Measurements from ENCODE around the gene REM1.

- TF ChIP-seq, protein P1, sequence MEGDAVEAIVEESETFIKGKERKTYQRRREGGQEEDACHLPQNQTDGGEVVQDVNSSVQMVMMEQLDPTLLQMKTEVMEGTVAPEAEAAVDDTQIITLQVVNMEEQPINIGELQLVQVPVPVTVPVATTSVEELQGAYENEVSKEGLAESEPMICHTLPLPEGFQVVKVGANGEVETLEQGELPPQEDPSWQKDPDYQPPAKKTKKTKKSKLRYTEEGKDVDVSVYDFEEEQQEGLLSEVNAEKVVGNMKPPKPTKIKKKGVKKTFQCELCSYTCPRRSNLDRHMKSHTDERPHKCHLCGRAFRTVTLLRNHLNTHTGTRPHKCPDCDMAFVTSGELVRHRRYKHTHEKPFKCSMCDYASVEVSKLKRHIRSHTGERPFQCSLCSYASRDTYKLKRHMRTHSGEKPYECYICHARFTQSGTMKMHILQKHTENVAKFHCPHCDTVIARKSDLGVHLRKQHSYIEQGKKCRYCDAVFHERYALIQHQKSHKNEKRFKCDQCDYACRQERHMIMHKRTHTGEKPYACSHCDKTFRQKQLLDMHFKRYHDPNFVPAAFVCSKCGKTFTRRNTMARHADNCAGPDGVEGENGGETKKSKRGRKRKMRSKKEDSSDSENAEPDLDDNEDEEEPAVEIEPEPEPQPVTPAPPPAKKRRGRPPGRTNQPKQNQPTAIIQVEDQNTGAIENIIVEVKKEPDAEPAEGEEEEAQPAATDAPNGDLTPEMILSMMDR (conservative IDR thresholded peaks at IDR 0.05; ENCODE audit: low read depth in 2 of 2), result no peak
- TF ChIP-seq JUNB (IDR thresholded peaks at IDR 0.05; ENCODE audit: unreplicated experiment) (no peak), EZH2phosphoT487 (IDR thresholded peaks at IDR 0.05; ENCODE audit: unreplicated experiment) (no peak), POLR2AphosphoS5 (IDR thresholded peaks at IDR 0.05; ENCODE audit: low read depth) (no peak), CREB1 (CRISPR knock-in tag; IDR thresholded peaks at IDR 0.05; ENCODE audit: low read depth) (no peak), ZNF331 (CRISPR knock-in tag; IDR thresholded peaks at IDR 0.05; ENCODE audit: low read depth) (no peak)
- TF ChIP-seq, protein P2, sequence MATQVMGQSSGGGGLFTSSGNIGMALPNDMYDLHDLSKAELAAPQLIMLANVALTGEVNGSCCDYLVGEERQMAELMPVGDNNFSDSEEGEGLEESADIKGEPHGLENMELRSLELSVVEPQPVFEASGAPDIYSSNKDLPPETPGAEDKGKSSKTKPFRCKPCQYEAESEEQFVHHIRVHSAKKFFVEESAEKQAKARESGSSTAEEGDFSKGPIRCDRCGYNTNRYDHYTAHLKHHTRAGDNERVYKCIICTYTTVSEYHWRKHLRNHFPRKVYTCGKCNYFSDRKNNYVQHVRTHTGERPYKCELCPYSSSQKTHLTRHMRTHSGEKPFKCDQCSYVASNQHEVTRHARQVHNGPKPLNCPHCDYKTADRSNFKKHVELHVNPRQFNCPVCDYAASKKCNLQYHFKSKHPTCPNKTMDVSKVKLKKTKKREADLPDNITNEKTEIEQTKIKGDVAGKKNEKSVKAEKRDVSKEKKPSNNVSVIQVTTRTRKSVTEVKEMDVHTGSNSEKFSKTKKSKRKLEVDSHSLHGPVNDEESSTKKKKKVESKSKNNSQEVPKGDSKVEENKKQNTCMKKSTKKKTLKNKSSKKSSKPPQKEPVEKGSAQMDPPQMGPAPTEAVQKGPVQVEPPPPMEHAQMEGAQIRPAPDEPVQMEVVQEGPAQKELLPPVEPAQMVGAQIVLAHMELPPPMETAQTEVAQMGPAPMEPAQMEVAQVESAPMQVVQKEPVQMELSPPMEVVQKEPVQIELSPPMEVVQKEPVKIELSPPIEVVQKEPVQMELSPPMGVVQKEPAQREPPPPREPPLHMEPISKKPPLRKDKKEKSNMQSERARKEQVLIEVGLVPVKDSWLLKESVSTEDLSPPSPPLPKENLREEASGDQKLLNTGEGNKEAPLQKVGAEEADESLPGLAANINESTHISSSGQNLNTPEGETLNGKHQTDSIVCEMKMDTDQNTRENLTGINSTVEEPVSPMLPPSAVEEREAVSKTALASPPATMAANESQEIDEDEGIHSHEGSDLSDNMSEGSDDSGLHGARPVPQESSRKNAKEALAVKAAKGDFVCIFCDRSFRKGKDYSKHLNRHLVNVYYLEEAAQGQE (IDR thresholded peaks at IDR 0.05; ENCODE audit: unreplicated experiment), result no peak
Observed at GRCh38 chr20:31527266-31527665, 52.2 kb downstream of the REM1 start.

Measured in GM23338 (cell line).